SK-N-SH (cell line): ENCODE measurements around the gene MEI1.

Source experiments
- POLR2AphosphoS5 ChIP-seq: IDR thresholded peaks from 2 replicates; pipeline ENCODE4 v1.6.1; 2012; ENCODE audit warnings: low read depth, low read length
- RAD21 ChIP-seq: IDR thresholded peaks from 2 replicates; pipeline ENCODE4 v1.6.1; 2012; ENCODE audit warnings: mild to moderate bottlenecking, low read length
- TAF1 ChIP-seq: IDR thresholded peaks from 2 replicates; pipeline ENCODE4 v1.6.1; 2012; ENCODE audit warnings: low read depth, mild to moderate bottlenecking, low read length, moderate library complexity, borderline replicate concordance
- TF ChIP-seq, protein P1 (sequence below): fragments of 200-600 bp; sonication (generic); IDR thresholded peaks from 2 replicates; pipeline ENCODE4 v1.6.1; 2017; ENCODE audit warnings: antibody characterized with exemption, mild to moderate bottlenecking, moderate library complexity
- TF ChIP-seq, protein P2 (sequence below): IDR thresholded peaks from 2 replicates; pipeline ENCODE4 v1.6.1; 2012; ENCODE audit warnings: mild to moderate bottlenecking, low read depth, low read length, moderate library complexity
- TF ChIP-seq, protein P3 (sequence below): IDR thresholded peaks from 2 replicates; pipeline ENCODE4 v1.4.0; 2012; ENCODE audit warnings: low read depth, borderline replicate concordance

DNA sequence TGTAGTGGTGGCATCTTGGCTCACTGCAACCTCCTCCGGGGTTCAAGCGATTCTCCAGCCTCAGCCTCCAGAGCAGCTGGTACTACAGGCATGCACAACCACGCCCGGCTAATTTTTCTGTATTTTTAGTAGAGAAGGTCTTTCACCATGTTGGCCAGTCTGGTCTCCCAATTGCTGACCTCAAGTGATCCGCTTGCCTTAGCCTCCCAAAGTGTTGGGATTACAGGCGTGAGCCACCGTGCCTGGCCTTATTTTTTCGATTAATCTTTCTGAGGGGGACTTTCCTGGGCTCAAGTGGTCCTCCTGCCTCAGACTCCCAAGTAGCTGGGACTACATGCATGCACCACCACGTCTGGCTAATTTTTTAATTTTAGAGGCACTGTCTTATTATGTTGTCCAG lies 16.3 kb upstream of the MEI1 start:
- TF ChIP-seq TAF1 (no peak), POLR2AphosphoS5 (no peak), RAD21 (no peak)
- TF ChIP-seq, protein P1, sequence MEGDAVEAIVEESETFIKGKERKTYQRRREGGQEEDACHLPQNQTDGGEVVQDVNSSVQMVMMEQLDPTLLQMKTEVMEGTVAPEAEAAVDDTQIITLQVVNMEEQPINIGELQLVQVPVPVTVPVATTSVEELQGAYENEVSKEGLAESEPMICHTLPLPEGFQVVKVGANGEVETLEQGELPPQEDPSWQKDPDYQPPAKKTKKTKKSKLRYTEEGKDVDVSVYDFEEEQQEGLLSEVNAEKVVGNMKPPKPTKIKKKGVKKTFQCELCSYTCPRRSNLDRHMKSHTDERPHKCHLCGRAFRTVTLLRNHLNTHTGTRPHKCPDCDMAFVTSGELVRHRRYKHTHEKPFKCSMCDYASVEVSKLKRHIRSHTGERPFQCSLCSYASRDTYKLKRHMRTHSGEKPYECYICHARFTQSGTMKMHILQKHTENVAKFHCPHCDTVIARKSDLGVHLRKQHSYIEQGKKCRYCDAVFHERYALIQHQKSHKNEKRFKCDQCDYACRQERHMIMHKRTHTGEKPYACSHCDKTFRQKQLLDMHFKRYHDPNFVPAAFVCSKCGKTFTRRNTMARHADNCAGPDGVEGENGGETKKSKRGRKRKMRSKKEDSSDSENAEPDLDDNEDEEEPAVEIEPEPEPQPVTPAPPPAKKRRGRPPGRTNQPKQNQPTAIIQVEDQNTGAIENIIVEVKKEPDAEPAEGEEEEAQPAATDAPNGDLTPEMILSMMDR, result no peak
- TF ChIP-seq, protein P2, sequence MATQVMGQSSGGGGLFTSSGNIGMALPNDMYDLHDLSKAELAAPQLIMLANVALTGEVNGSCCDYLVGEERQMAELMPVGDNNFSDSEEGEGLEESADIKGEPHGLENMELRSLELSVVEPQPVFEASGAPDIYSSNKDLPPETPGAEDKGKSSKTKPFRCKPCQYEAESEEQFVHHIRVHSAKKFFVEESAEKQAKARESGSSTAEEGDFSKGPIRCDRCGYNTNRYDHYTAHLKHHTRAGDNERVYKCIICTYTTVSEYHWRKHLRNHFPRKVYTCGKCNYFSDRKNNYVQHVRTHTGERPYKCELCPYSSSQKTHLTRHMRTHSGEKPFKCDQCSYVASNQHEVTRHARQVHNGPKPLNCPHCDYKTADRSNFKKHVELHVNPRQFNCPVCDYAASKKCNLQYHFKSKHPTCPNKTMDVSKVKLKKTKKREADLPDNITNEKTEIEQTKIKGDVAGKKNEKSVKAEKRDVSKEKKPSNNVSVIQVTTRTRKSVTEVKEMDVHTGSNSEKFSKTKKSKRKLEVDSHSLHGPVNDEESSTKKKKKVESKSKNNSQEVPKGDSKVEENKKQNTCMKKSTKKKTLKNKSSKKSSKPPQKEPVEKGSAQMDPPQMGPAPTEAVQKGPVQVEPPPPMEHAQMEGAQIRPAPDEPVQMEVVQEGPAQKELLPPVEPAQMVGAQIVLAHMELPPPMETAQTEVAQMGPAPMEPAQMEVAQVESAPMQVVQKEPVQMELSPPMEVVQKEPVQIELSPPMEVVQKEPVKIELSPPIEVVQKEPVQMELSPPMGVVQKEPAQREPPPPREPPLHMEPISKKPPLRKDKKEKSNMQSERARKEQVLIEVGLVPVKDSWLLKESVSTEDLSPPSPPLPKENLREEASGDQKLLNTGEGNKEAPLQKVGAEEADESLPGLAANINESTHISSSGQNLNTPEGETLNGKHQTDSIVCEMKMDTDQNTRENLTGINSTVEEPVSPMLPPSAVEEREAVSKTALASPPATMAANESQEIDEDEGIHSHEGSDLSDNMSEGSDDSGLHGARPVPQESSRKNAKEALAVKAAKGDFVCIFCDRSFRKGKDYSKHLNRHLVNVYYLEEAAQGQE, result no peak
- TF ChIP-seq, protein P3, sequence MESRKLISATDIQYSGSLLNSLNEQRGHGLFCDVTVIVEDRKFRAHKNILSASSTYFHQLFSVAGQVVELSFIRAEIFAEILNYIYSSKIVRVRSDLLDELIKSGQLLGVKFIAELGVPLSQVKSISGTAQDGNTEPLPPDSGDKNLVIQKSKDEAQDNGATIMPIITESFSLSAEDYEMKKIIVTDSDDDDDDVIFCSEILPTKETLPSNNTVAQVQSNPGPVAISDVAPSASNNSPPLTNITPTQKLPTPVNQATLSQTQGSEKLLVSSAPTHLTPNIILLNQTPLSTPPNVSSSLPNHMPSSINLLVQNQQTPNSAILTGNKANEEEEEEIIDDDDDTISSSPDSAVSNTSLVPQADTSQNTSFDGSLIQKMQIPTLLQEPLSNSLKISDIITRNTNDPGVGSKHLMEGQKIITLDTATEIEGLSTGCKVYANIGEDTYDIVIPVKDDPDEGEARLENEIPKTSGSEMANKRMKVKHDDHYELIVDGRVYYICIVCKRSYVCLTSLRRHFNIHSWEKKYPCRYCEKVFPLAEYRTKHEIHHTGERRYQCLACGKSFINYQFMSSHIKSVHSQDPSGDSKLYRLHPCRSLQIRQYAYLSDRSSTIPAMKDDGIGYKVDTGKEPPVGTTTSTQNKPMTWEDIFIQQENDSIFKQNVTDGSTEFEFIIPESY, result no peak
